ENCODE data around the gene LSM4.

Gene LSM4

GRCh38 chr19:18292810-18293641 is 29.9 kb downstream of the LSM4 start (continued):
- TF ChIP-seq ZNF112 (tag by site-specific recombination; IDR thresholded peaks at IDR 0.05) (no peak), ZNF600 (tag by site-specific recombination; IDR thresholded peaks at IDR 0.05) (no peak), ZNF202 (tag by site-specific recombination; IDR thresholded peaks at IDR 0.05; ENCODE audit: borderline replicate concordance) (no peak), ZNF404 (tag by site-specific recombination; IDR thresholded peaks at IDR 0.05) (no peak), PRDM4 (tag by site-specific recombination; IDR thresholded peaks at IDR 0.05) (0 out of 2 replicates have a peak, but pooled peaks have one; percentile 22), ZFHX2 (tag by site-specific recombination; conservative IDR thresholded peaks at IDR 0.05) (no peak), KLF17 (tag by site-specific recombination; IDR thresholded peaks at IDR 0.05) (peak; percentile 36; the same call in 1 of the 2 replicates), ZNF580 (tag by site-specific recombination; IDR thresholded peaks at IDR 0.05) (peak; percentile 19; the same call in 1 of the 2 replicates), PATZ1 (tag by site-specific recombination; IDR thresholded peaks at IDR 0.05) (no peak)

GRCh38 chr19:18292462-18292809 is 30.4 kb downstream of the LSM4 start:
- Histone ChIP-seq H3K9me3 (ENCODE audit: control insufficient read depth, insufficient read depth, low read depth, low read length) (no peaks in the 10 kb centered on the region), H3K36me3 (ENCODE audit: control insufficient read depth in 2 of 2, insufficient read depth in 1 of 2, low read length in 2 of 2) (no peaks in the 10 kb centered on the region), H3K27ac (ENCODE audit: extremely low read depth, low read depth, low read length) (peak overlapping the region; percentile 58; the same call in 1 of the 2 replicates), H3K4me3 (ENCODE audit: low read depth, low read length) (peak overlapping the region; percentile 49), H3K4me1 (ENCODE audit: control insufficient read depth, insufficient read depth, low read length) (peaks cover 2% of the 10 kb centered on the region; the same call in 1 of the 2 replicates)
- TF ChIP-seq EGR2 (tag by site-specific recombination; IDR thresholded peaks at IDR 0.05; ENCODE audit: low read depth) (peak; percentile 49; the same call in 1 of the 2 replicates), ZNF341 (tag by site-specific recombination; IDR thresholded peaks at IDR 0.05; ENCODE audit: low read depth) (no peak), SP2 (tag by site-specific recombination; IDR thresholded peaks at IDR 0.05) (no peak), ZNF274 (IDR thresholded peaks at IDR 0.05; ENCODE audit: low read length) (no peak), ZNF274 (tag by site-specific recombination; IDR thresholded peaks at IDR 0.05; ENCODE audit: borderline replicate concordance) (no peak), PATZ1 (tag by site-specific recombination; IDR thresholded peaks at IDR 0.05) (0 out of 2 replicates have a peak, but pooled peaks have one; percentile 6), ZFHX2 (tag by site-specific recombination; conservative IDR thresholded peaks at IDR 0.05) (peak; percentile 66), RBAK (tag by site-specific recombination; IDR thresholded peaks at IDR 0.05) (no peak), ZNF391 (tag by site-specific recombination; IDR thresholded peaks at IDR 0.05; ENCODE audit: borderline replicate concordance, low read depth) (0 out of 2 replicates have a peak, but pooled peaks have one; percentile 6), ZNF626 (tag by site-specific recombination; IDR thresholded peaks at IDR 0.05) (no peak), ZNF610 (tag by site-specific recombination; IDR thresholded peaks at IDR 0.05; ENCODE audit: borderline replicate concordance) (0 out of 2 replicates have a peak, but pooled peaks have one; percentile 16), FEZF1 (tag by site-specific recombination; IDR thresholded peaks at IDR 0.05) (no peak), REPIN1 (tag by site-specific recombination; IDR thresholded peaks at IDR 0.05; ENCODE audit: low read depth) (no peak), ZBTB10 (tag by site-specific recombination; IDR thresholded peaks at IDR 0.05) (peak; percentile 74; the same call in 1 of the 2 replicates), ZNF19 (tag by site-specific recombination; IDR thresholded peaks at IDR 0.05; ENCODE audit: low read depth) (no peak), ZNF394 (tag by site-specific recombination; IDR thresholded peaks at IDR 0.05; ENCODE audit: borderline replicate concordance) (peak; percentile 25; the same call in 1 of the 2 replicates)
- CTCF ChIA-PET = interaction anchor here (0.6 to 2.8 kb wide), 8 partner anchors 10 to 97 kb away, joined by 3 to 22 read pairs (median 6); partner anchors contain the start of gene JUND
- POLR2A ChIA-PET = interaction anchor here (0.7 to 3.6 kb wide), 12 partner anchors 10 to 904 kb away, joined by 3 to 184 read pairs (median 7); partner anchors contain the start of genes JUND and LSM4
